HL-60 (cell line): ENCODE results near the gene JADE2.

Experiments used
- DNase-seq, 2 experiments: peaks; one replicate each; pipeline ENCODE4 v3.0.0-alpha.2; 2010 to 2020; ENCODE audit warnings: low read depth in 1 of 2, low spot score in 1 of 2
- H3K27ac ChIP-seq: fragments of 250-450 bp; sonication (Bioruptor Pico); replicated peaks from 2 replicates; pipeline ENCODE4 v1.5.1; 2020; ENCODE audit warnings: mild to moderate bottlenecking, moderate library complexity
- H3K27me3 ChIP-seq: fragments of 250-450 bp; sonication (Bioruptor Pico); 2 replicates; pipeline ENCODE4 v1.5.1; 2021; ENCODE audit warnings: mild to moderate bottlenecking, moderate library complexity; ENCODE audit not compliant: insufficient read depth, poor library complexity, severe bottlenecking
- H3K4me3 ChIP-seq: replicated peaks from 2 replicates; pipeline ENCODE4 v1.5.1; 2011; ENCODE audit warnings: mild to moderate bottlenecking, control low read depth, low read length; ENCODE audit not compliant: insufficient read depth
- CTCF ChIP-seq: IDR thresholded peaks from one replicate; pipeline ENCODE4 v1.5.1; 2011; ENCODE audit warnings: low read length, control low read depth, inconsistent platforms; ENCODE audit not compliant: insufficient read depth
- GABPA ChIP-seq: IDR thresholded peaks from 2 replicates; pipeline ENCODE4 v1.6.1; 2012; ENCODE audit warnings: low read depth
- POLR2AphosphoS5 ChIP-seq: IDR thresholded peaks from 2 replicates; pipeline ENCODE4 v1.6.1; 2012; ENCODE audit warnings: low read depth
- REST ChIP-seq: IDR thresholded peaks from 2 replicates; pipeline ENCODE4 v1.6.1; 2012; ENCODE audit warnings: low read depth; ENCODE audit not compliant: insufficient replicate concordance
- SPI1 ChIP-seq: IDR thresholded peaks from 2 replicates; pipeline ENCODE4 v1.6.1; 2012; ENCODE audit warnings: low read depth, mild to moderate bottlenecking, borderline replicate concordance

The JADE2 gene

GRCh38 chr5:134534058-134534725, 8.7 kb downstream of the JADE2 start:
- DNase-seq: no peak
- Histone ChIP-seq H3K4me3 (no peak overlapping the region), H3K27me3 (no peaks in the 10 kb centered on the region), H3K27ac (no peak overlapping the region)
- TF ChIP-seq REST: no peak
- no peak for TF ChIP-seq SPI1
- no peak for TF ChIP-seq GABPA
- no peak for TF ChIP-seq POLR2AphosphoS5
- TF ChIP-seq CTCF: no peak

GRCh38 chr5:134534726-134535110, 9.2 kb downstream of the JADE2 start:
- no peak for DNase-seq
- Histone ChIP-seq H3K27me3 (no peaks in the 10 kb centered on the region), H3K27ac (no peak overlapping the region), H3K4me3 (no peak overlapping the region)
- TF ChIP-seq POLR2AphosphoS5 (no peak), GABPA (no peak), SPI1 (no peak), CTCF (no peak)

- TF ChIP-seq GABPA: no peak
- no peak for TF ChIP-seq REST
- TF ChIP-seq SPI1: no peak
- TF ChIP-seq POLR2AphosphoS5: no peak
- TF ChIP-seq CTCF: no peak
- Histone ChIP-seq H3K27ac (no peak overlapping the region), H3K27me3 (no peaks in the 10 kb centered on the region), H3K4me3 (no peak overlapping the region)
- no peak for DNase-seq
These were observed 11.4 kb downstream of the JADE2 start for GRCh38 chr5:134536876-134537275.

GRCh38 chr5:134537297-134537696, 11.8 kb downstream of the JADE2 start:
- no peak overlapping the region for H3K27ac ChIP-seq
- H3K27me3 ChIP-seq: no peaks in the 10 kb centered on the region
- H3K4me3 ChIP-seq: no peak overlapping the region
- DNase-seq: no peak
- TF ChIP-seq POLR2AphosphoS5 (no peak), REST (no peak), SPI1 (no peak), CTCF (no peak), GABPA (no peak)
